HG03558 (cell line): ENCODE measurements around the gene PPM1H.
"Not testable (repeated sequence)": the region's sequence is repeated elsewhere in the genome, so short reads cannot be mapped to it uniquely, and the experiment has no call there.

Experiments used
- ATAC-seq: cut with Tn5 transposase; IDR thresholded peaks from one replicate; pipeline ENCODE4 v1.9.1; 2021; ENCODE audit warnings: moderate number of reproducible peaks; ENCODE audit not compliant: unreplicated experiment; ENCODE audit errors: extremely low read depth

The PPM1H gene

GRCh38 chr12:62934799-62935674 is at the start of gene PPM1H:
PPM1H (minus strand) TSS chr12:62935150; CDS start chr12:62934736, 414 bp downstream.
- peak; percentile 55 for ATAC-seq

- ATAC-seq: no peak
These were observed 48.6 kb upstream of the PPM1H start for GRCh38 chr12:62983594-62983993.

GRCh38 chr12:62978768-62979167 is 43.8 kb upstream of the PPM1H start:
- ATAC-seq: no peak

GRCh38 chr12:62977883-62978282 is 42.9 kb upstream of the PPM1H start:
- ATAC-seq: no peak

GRCh38 chr12:62977418-62977817 is 42.5 kb upstream of the PPM1H start:
- ATAC-seq: no peak

- ATAC-seq: no peak
These were observed 41.2 kb upstream of the PPM1H start for GRCh38 chr12:62976110-62976662.

- ATAC-seq: no peak
These were observed 37.0 kb upstream of the PPM1H start for GRCh38 chr12:62971769-62972525.

GRCh38 chr12:62969695-62970094 is 34.7 kb upstream of the PPM1H start:
- ATAC-seq: no peak

GRCh38 chr12:62967701-62968100 is 32.8 kb upstream of the PPM1H start:
- no peak for ATAC-seq

- no peak for ATAC-seq
These were observed 32.1 kb upstream of the PPM1H start for GRCh38 chr12:62966990-62967506.

GRCh38 chr12:62966446-62966989 is 31.6 kb upstream of the PPM1H start:
- not testable (repeated sequence) for ATAC-seq

GRCh38 chr12:62965700-62966099 is 30.8 kb upstream of the PPM1H start:
- not testable (repeated sequence) for ATAC-seq

GRCh38 chr12:62965242-62965641 is 30.3 kb upstream of the PPM1H start:
- not testable (repeated sequence) for ATAC-seq

GRCh38 chr12:62963486-62964041 is 28.6 kb upstream of the PPM1H start:
- ATAC-seq: no peak

- no peak for ATAC-seq
These were observed 25.4 kb upstream of the PPM1H start for GRCh38 chr12:62960324-62960723.

GRCh38 chr12:62959745-62960144 is 24.8 kb upstream of the PPM1H start:
- ATAC-seq: no peak

- no peak for ATAC-seq
These were observed 22.4 kb upstream of the PPM1H start for GRCh38 chr12:62957233-62957953.

- no peak for ATAC-seq
These were observed 20.7 kb upstream of the PPM1H start for GRCh38 chr12:62955678-62956077.

GRCh38 chr12:62950317-62950716 is 15.4 kb upstream of the PPM1H start:
- ATAC-seq: no peak

GRCh38 chr12:62948123-62948522 is 13.2 kb upstream of the PPM1H start:
- ATAC-seq: no peak
